Measurements from ENCODE around the gene MEX3D. TPM values are rescaled to one million over a fixed set of nuclear protein-coding genes. Genes with fewer than 3 reads are reported as not detected.

Gene MEX3D
- total and polyA plus RNA-seq, 2 donors (not counting 1 experiment from before 2014, with no cell fraction given): 5.3 to 33.0 TPM

DNA sequence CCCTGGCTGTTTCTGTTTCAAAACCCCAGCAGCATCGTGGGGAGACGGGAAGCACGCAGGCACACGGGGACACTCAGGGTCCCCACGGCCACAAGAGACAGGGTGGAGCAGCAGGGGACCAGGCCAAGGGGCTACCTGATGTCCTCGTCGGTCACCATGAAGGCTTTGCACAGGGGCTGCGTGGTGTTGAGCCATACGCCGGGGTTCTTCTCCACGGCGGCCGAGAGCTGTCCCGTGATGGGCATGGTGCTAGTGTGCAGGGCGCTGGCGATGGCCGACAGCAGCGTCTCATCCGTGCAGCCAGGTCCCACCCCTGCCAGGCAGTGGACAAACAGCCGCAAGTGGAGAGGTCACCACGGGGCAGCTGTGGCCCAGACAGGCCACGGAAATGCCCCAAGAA is 12.8 kb upstream of the MEX3D start:
- no peaks in the 10 kb centered on the region for H3K4me1 ChIP-seq (ENCODE audit: control insufficient read depth, extremely low read depth, insufficient read depth, low read length)
- H3K4me3 ChIP-seq (replicated peaks in 1 of 4; ENCODE audit: control extremely low read depth in 1 of 4, insufficient read depth in 1 of 4, low read depth in 3 of 4, low read length in 4 of 4): no peak overlapping the region
- no peaks in the 10 kb centered on the region for H3K27me3 ChIP-seq (ENCODE audit: control insufficient read depth, insufficient read depth, low read length)
- no peak for TF ChIP-seq EZH2 (IDR thresholded peaks at IDR 0.05; ENCODE audit: low read length, missing control alignments)
- TF ChIP-seq CTCF (conservative IDR thresholded peaks at IDR 0.05 in 1 of 2, IDR thresholded peaks at IDR 0.05 in 1 of 2; ENCODE audit: low read depth in 1 of 2, low read length in 2 of 2): no peak
- H3K36me3 ChIP-seq (ENCODE audit: control insufficient read depth, insufficient read depth, low read length): peaks cover 39% of the 10 kb centered on the region
- no peak for DNase-seq (ENCODE audit: low read depth in 2 of 2)
- no peaks in the 10 kb centered on the region for H4K20me1 ChIP-seq (ENCODE audit: control insufficient read depth, extremely low read depth, insufficient read depth, low read length)
- peaks cover 12% of the 10 kb centered on the region for H3K79me2 ChIP-seq (ENCODE audit: control insufficient read depth, insufficient read depth, low read length)
- H3K27ac ChIP-seq (ENCODE audit: insufficient read depth, low read length): no peak overlapping the region
- no peak overlapping the region for H2AFZ ChIP-seq (ENCODE audit: low read length)
- no peaks in the 10 kb centered on the region for H3K9me3 ChIP-seq (ENCODE audit: control insufficient read depth, insufficient read depth, low read depth, low read length)
- H3K9ac ChIP-seq (ENCODE audit: insufficient read depth, low read length): no peak overlapping the region
- no peak overlapping the region for H3K4me2 ChIP-seq (ENCODE audit: extremely low read depth, insufficient read depth, low read length)

- peaks cover 6% of the 10 kb centered on the region for H3K79me2 ChIP-seq (ENCODE audit: control insufficient read depth, insufficient read depth, low read length)
- no peaks in the 10 kb centered on the region for H3K27me3 ChIP-seq (ENCODE audit: control insufficient read depth, insufficient read depth, low read length)
- no peak overlapping the region for H2AFZ ChIP-seq (ENCODE audit: low read length)
- DNase-seq (ENCODE audit: low read depth in 2 of 2): no peak
- H3K9me3 ChIP-seq (ENCODE audit: control insufficient read depth, insufficient read depth, low read depth, low read length): no peaks in the 10 kb centered on the region
- H3K4me2 ChIP-seq (ENCODE audit: extremely low read depth, insufficient read depth, low read length): no peak overlapping the region
- no peaks in the 10 kb centered on the region for H4K20me1 ChIP-seq (ENCODE audit: control insufficient read depth, extremely low read depth, insufficient read depth, low read length)
- H3K27ac ChIP-seq (ENCODE audit: insufficient read depth, low read length): no peak overlapping the region
- peaks cover 36% of the 10 kb centered on the region for H3K36me3 ChIP-seq (ENCODE audit: control insufficient read depth, insufficient read depth, low read length)
- TF ChIP-seq EZH2 (IDR thresholded peaks at IDR 0.05; ENCODE audit: low read length, missing control alignments) (no peak), CTCF (conservative IDR thresholded peaks at IDR 0.05 in 1 of 2, IDR thresholded peaks at IDR 0.05 in 1 of 2; ENCODE audit: low read depth in 1 of 2, low read length in 2 of 2) (no peak)
- H3K9ac ChIP-seq (ENCODE audit: insufficient read depth, low read length): no peak overlapping the region
- H3K4me3 ChIP-seq (replicated peaks in 1 of 4; ENCODE audit: control extremely low read depth in 1 of 4, insufficient read depth in 1 of 4, low read depth in 3 of 4, low read length in 4 of 4): no peak overlapping the region
- no peaks in the 10 kb centered on the region for H3K4me1 ChIP-seq (ENCODE audit: control insufficient read depth, extremely low read depth, insufficient read depth, low read length)
These were observed 12.3 kb upstream of the MEX3D start for GRCh38 chr19:1580382-1580781.

GRCh38 chr19:1579222-1579621 is 11.1 kb upstream of the MEX3D start:
- H3K36me3 ChIP-seq (ENCODE audit: control insufficient read depth, insufficient read depth, low read length): peaks cover 30% of the 10 kb centered on the region
- H3K27me3 ChIP-seq (ENCODE audit: control insufficient read depth, insufficient read depth, low read length): no peaks in the 10 kb centered on the region

More at GRCh38 chr19:1579222-1579621, 11.1 kb upstream of the MEX3D start:
- TF ChIP-seq EZH2 (IDR thresholded peaks at IDR 0.05; ENCODE audit: low read length, missing control alignments) (no peak), CTCF (conservative IDR thresholded peaks at IDR 0.05 in 1 of 2, IDR thresholded peaks at IDR 0.05 in 1 of 2; ENCODE audit: low read depth in 1 of 2, low read length in 2 of 2) (no peak)
- H2AFZ ChIP-seq (ENCODE audit: low read length): no peak overlapping the region
- no peak overlapping the region for H3K4me3 ChIP-seq (replicated peaks in 1 of 4; ENCODE audit: control extremely low read depth in 1 of 4, insufficient read depth in 1 of 4, low read depth in 3 of 4, low read length in 4 of 4)
- no peak overlapping the region for H3K27ac ChIP-seq (ENCODE audit: insufficient read depth, low read length)
- no peak overlapping the region for H3K4me2 ChIP-seq (ENCODE audit: extremely low read depth, insufficient read depth, low read length)
- H3K79me2 ChIP-seq (ENCODE audit: control insufficient read depth, insufficient read depth, low read length): no peaks in the 10 kb centered on the region
- no peak overlapping the region for H3K9ac ChIP-seq (ENCODE audit: insufficient read depth, low read length)
- H3K4me1 ChIP-seq (ENCODE audit: control insufficient read depth, extremely low read depth, insufficient read depth, low read length): no peaks in the 10 kb centered on the region
- no peaks in the 10 kb centered on the region for H3K9me3 ChIP-seq (ENCODE audit: control insufficient read depth, insufficient read depth, low read depth, low read length)
- no peaks in the 10 kb centered on the region for H4K20me1 ChIP-seq (ENCODE audit: control insufficient read depth, extremely low read depth, insufficient read depth, low read length)
- DNase-seq (ENCODE audit: low read depth in 2 of 2): no peak

All from fibroblast of lung (primary cell).